WTC11 (cell line): ENCODE results near the gene OMD. TPM values are rescaled to one million over a fixed set of nuclear protein-coding genes. Genes with fewer than 3 reads are reported as not detected.

ENCODE experiments used
- ATAC-seq: fragments of 200-7000 bp; cut with Tn5 transposase; 2 replicates; pipeline ENCODE4 v1.10.0; 2021; ENCODE audit warnings: mild to moderate bottlenecking, moderate library complexity
- CTCF ChIA-PET: fragments of 300-600 bp; sonication (Branson Sonifier 250); formaldehyde crosslinking; loops from one replicate; lab custom pipeline; 2021; ENCODE audit warnings: antibody characterized with exemption; lab: Charles Lee
- POLR2A ChIA-PET: fragments of 350-600 bp; sonication (Branson Sonifier 250); formaldehyde crosslinking; loops from one replicate; lab custom pipeline; 2021; ENCODE audit warnings: antibody characterized with exemption; lab: Charles Lee
- DNase-seq: peaks from one replicate; pipeline ENCODE4 v3.0.0; 2021; ENCODE audit warnings: low spot score
- H3K27ac Mint-ChIP-seq: 2 replicates; pipeline ENCODE4 v1.8.0; 2021; ENCODE audit warnings: mixed read lengths
- H3K27me3 Mint-ChIP-seq: 2 replicates; pipeline ENCODE4 v1.8.0; 2021; ENCODE audit warnings: low read depth, mild to moderate bottlenecking, moderate library complexity, mixed read lengths
- H3K36me3 Mint-ChIP-seq: 2 replicates; pipeline ENCODE4 v1.8.0; 2021; ENCODE audit warnings: mixed read lengths
- H3K4me1 Mint-ChIP-seq: 2 replicates; pipeline ENCODE4 v1.8.0; 2022; ENCODE audit warnings: mixed read lengths
- H3K4me3 Mint-ChIP-seq: 2 replicates; pipeline ENCODE4 v1.8.0; 2021; ENCODE audit warnings: mild to moderate bottlenecking, moderate library complexity, mixed read lengths
- H3K9me3 Mint-ChIP-seq: 2 replicates; pipeline ENCODE4 v1.8.0; 2021; ENCODE audit warnings: mixed read lengths
- ELF4 ChIP-seq: sonication (generic); formaldehyde crosslinking; IDR thresholded peaks from 2 replicates; pipeline ENCODE4 v1.8.1; 2022; ENCODE audit warnings: low read depth, mild to moderate bottlenecking, moderate library complexity, missing genetic modification reagents
- EMX1 ChIP-seq: fragments of 250-450 bp; sonication (Bioruptor Pico); IDR thresholded peaks from 2 replicates; pipeline ENCODE4 v1.8.0; 2021; ENCODE audit warnings: mild to moderate bottlenecking
- GRHL2 ChIP-seq: fragments of 250-450 bp; sonication (Bioruptor Pico); IDR thresholded peaks from 2 replicates; pipeline ENCODE4 v1.8.0; 2022; ENCODE audit warnings: mild to moderate bottlenecking, moderate library complexity; ENCODE audit not compliant: insufficient replicate concordance, severe bottlenecking
- JAZF1 ChIP-seq: fragments of 250-450 bp; sonication (Bioruptor Pico); IDR thresholded peaks from 2 replicates; pipeline ENCODE4 v1.9.0; 2021; ENCODE audit warnings: moderate library complexity, mild to moderate bottlenecking, inconsistent platforms
- JUN ChIP-seq: sonication (generic); formaldehyde crosslinking; IDR thresholded peaks from 2 replicates; pipeline ENCODE4 v1.8.0; 2023; ENCODE audit warnings: mild to moderate bottlenecking, missing genetic modification reagents
- MYBL2 ChIP-seq: sonication (generic); formaldehyde crosslinking; IDR thresholded peaks from 2 replicates; pipeline ENCODE4 v1.8.1; 2023; ENCODE audit warnings: mild to moderate bottlenecking, moderate library complexity, missing genetic modification reagents
- NFATC4 ChIP-seq: fragments of 250-450 bp; sonication (Bioruptor Pico); IDR thresholded peaks from 2 replicates; pipeline ENCODE4 v1.9.0; 2021; ENCODE audit warnings: mild to moderate bottlenecking
- NFE2L1 ChIP-seq: sonication (generic); formaldehyde crosslinking; IDR thresholded peaks from 2 replicates; pipeline ENCODE4 v1.8.1; 2023; ENCODE audit warnings: missing genetic modification reagents
- ZNF121 ChIP-seq: sonication (generic); formaldehyde crosslinking; IDR thresholded peaks from 2 replicates; pipeline ENCODE4 v1.8.0; 2023; ENCODE audit warnings: missing genetic modification reagents
- ZNF138 ChIP-seq: sonication (generic); formaldehyde crosslinking; conservative IDR thresholded peaks from 2 replicates; pipeline ENCODE4 v1.8.1; 2022; ENCODE audit warnings: mild to moderate bottlenecking, moderate library complexity, missing genetic modification reagents
- ZNF416 ChIP-seq: fragments of 250-450 bp; sonication (Bioruptor Pico); IDR thresholded peaks from 2 replicates; pipeline ENCODE4 v1.9.0; 2021; ENCODE audit warnings: mild to moderate bottlenecking, inconsistent platforms
- ZNF423 ChIP-seq: fragments of 250-450 bp; sonication (Bioruptor Pico); IDR thresholded peaks from 2 replicates; pipeline ENCODE4 v2.1.2; 2022; ENCODE audit warnings: mild to moderate bottlenecking, moderate library complexity
- total RNA-seq: library from RNA; stranded (reverse); gene quantifications from 3 replicates; pipeline ENCODE4 v1.2.3, GENCODE V29; 2021
- TF ChIP-seq, protein P1 (sequence below): fragments of 250-450 bp; sonication (Bioruptor Pico); IDR thresholded peaks from 2 replicates; pipeline ENCODE4 v1.9.0; 2021; ENCODE audit warnings: moderate library complexity, mild to moderate bottlenecking, inconsistent platforms, borderline replicate concordance
- TF ChIP-seq, protein P2 (sequence below): fragments of 200-600 bp; IDR thresholded peaks from 2 replicates; pipeline ENCODE4 v1.8.0; 2022; ENCODE audit warnings: antibody characterized with exemption
- TF ChIP-seq, protein P3 (sequence below): sonication (generic); formaldehyde crosslinking; conservative IDR thresholded peaks from 2 replicates; pipeline ENCODE4 v1.8.1; 2022; ENCODE audit warnings: mild to moderate bottlenecking, missing genetic modification reagents
- TF ChIP-seq, protein P4 (sequence below): sonication (generic); formaldehyde crosslinking; IDR thresholded peaks from 2 replicates; pipeline ENCODE4 v1.8.0; 2022; ENCODE audit warnings: mild to moderate bottlenecking, missing genetic modification reagents
- TF ChIP-seq, protein P5 (sequence below): sonication (generic); formaldehyde crosslinking; IDR thresholded peaks from 2 replicates; pipeline ENCODE4 v1.8.1; 2022; ENCODE audit warnings: low read depth, mild to moderate bottlenecking, moderate library complexity, missing genetic modification reagents, borderline replicate concordance
- TF ChIP-seq, protein P6 (sequence below): sonication (generic); formaldehyde crosslinking; IDR thresholded peaks from 2 replicates; pipeline ENCODE4 v1.8.1; 2022; ENCODE audit warnings: low read depth, missing genetic modification reagents, borderline replicate concordance

OMD gene
- total RNA-seq, 1 experiment from 2014 or later = not detected

DNA sequence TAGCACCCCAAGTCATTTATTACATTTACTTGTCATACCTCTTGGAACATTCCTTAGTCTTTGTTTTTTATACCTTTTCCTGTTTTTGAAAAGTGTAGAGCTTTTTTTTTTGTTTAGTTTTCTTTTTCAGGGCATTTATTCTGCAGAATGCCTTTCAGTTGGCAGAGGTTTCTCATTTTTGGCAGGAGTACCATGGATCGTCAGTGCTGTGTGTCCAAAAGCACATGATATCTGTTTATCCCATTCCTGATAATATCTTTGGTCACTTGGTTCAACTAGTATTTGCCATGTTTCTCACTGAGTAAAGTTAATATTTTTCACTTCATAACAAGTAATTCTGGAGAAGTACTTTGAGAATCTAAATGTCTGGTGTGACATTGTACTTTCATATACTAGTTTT is 30.6 kb downstream of the OMD start (continued):
- TF ChIP-seq, protein P1, sequence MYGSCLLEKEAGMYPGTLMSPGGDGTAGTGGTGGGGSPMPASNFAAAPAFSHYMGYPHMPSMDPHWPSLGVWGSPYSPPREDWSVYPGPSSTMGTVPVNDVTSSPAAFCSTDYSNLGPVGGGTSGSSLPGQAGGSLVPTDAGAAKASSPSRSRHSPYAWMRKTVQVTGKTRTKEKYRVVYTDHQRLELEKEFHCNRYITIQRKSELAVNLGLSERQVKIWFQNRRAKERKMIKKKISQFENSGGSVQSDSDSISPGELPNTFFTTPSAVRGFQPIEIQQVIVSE = no peak
- TF ChIP-seq NFE2L1 = no peak

DNA sequence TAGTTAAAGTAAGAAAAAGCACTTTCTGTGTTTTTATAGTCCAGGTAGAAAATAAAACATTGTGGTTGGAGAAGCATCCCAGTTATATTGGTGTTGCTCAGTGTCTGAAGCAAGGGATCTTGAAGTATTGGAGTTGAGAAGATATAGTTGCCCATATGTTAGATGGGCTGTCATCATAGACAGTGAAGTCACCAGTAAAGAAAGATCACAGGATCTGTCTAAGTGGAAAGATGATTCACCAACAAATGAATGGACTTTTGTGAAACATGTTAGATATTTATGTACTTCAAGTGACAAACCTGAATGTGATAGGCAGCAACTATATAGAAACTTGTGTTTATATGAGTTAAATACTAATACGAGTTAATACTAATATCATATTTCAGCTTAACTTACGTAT is 31.6 kb downstream of the OMD start:
- Mint-ChIP-seq H3K36me3 (peaks cover 3% of the 10 kb centered on the region; the same call in 1 of the 2 replicates), H3K4me1 (no peaks in the 10 kb centered on the region), H3K27me3 (no peaks in the 10 kb centered on the region), H3K9me3 (peaks cover 8% of the 10 kb centered on the region), H3K27ac (no peak overlapping the region), H3K4me3 (no peak overlapping the region)
- TF ChIP-seq, protein P2, sequence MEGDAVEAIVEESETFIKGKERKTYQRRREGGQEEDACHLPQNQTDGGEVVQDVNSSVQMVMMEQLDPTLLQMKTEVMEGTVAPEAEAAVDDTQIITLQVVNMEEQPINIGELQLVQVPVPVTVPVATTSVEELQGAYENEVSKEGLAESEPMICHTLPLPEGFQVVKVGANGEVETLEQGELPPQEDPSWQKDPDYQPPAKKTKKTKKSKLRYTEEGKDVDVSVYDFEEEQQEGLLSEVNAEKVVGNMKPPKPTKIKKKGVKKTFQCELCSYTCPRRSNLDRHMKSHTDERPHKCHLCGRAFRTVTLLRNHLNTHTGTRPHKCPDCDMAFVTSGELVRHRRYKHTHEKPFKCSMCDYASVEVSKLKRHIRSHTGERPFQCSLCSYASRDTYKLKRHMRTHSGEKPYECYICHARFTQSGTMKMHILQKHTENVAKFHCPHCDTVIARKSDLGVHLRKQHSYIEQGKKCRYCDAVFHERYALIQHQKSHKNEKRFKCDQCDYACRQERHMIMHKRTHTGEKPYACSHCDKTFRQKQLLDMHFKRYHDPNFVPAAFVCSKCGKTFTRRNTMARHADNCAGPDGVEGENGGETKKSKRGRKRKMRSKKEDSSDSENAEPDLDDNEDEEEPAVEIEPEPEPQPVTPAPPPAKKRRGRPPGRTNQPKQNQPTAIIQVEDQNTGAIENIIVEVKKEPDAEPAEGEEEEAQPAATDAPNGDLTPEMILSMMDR = no peak
- TF ChIP-seq, protein P3, sequence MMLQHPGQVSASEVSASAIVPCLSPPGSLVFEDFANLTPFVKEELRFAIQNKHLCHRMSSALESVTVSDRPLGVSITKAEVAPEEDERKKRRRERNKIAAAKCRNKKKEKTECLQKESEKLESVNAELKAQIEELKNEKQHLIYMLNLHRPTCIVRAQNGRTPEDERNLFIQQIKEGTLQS (CRISPR knock-in tag) = no peak
- TF ChIP-seq, protein P4, sequence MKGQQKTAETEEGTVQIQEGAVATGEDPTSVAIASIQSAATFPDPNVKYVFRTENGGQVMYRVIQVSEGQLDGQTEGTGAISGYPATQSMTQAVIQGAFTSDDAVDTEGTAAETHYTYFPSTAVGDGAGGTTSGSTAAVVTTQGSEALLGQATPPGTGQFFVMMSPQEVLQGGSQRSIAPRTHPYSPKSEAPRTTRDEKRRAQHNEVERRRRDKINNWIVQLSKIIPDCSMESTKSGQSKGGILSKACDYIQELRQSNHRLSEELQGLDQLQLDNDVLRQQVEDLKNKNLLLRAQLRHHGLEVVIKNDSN (CRISPR knock-in tag) = no peak
- TF ChIP-seq, protein P5, sequence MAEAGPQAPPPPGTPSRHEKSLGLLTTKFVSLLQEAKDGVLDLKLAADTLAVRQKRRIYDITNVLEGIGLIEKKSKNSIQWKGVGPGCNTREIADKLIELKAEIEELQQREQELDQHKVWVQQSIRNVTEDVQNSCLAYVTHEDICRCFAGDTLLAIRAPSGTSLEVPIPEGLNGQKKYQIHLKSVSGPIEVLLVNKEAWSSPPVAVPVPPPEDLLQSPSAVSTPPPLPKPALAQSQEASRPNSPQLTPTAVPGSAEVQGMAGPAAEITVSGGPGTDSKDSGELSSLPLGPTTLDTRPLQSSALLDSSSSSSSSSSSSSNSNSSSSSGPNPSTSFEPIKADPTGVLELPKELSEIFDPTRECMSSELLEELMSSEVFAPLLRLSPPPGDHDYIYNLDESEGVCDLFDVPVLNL (CRISPR knock-in tag) = no peak
- no peak for TF ChIP-seq MYBL2
- no peak for TF ChIP-seq ZNF416 (CRISPR knock-in tag)
- no peak for TF ChIP-seq JAZF1
- TF ChIP-seq ZNF138 (CRISPR knock-in tag) = no peak
- no peak for TF ChIP-seq ELF4
- POLR2A ChIA-PET = no interaction called here
- CTCF ChIA-PET = no interaction called here
- ATAC-seq (no peak), DNase-seq (no peak)

DNA sequence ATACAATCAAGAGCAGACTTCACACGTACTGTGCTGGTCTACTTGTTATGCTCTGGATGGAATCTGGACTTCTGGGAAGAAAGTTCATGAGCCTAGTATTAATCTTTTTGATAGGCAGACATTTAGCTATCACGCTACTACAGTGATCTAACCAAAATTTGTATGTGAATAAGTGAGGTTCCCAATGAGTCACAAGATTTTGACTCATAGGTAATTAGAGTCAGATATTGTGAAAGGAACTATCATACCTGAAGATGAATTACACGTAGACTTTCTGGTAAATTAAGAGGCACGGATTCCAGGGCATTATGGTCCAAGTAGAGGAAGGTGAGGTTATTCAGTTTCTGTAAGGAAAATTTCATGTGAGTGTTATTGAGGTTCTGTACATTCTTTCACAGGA is 38.3 kb downstream of the OMD start:
- no peak overlapping the region for H3K27ac Mint-ChIP-seq
- no peak for ATAC-seq
- TF ChIP-seq GRHL2 (CRISPR knock-in tag) = no peak
- TF ChIP-seq, all 79 proteins: peak for 0
- Mint-ChIP-seq H3K9me3 (no peaks in the 10 kb centered on the region), H3K27me3 (no peaks in the 10 kb centered on the region), H3K4me1 (peaks cover 2% of the 10 kb centered on the region), H3K36me3 (no peaks in the 10 kb centered on the region), H3K4me3 (no peak overlapping the region)
- ChIA-PET POLR2A (no interaction called here), CTCF (interaction anchor here (0.6 kb wide), 1 partner anchor 237 kb away, joined by 3 read pairs; no protein-coding TSS in a partner anchor)
- no peak for DNase-seq

DNA sequence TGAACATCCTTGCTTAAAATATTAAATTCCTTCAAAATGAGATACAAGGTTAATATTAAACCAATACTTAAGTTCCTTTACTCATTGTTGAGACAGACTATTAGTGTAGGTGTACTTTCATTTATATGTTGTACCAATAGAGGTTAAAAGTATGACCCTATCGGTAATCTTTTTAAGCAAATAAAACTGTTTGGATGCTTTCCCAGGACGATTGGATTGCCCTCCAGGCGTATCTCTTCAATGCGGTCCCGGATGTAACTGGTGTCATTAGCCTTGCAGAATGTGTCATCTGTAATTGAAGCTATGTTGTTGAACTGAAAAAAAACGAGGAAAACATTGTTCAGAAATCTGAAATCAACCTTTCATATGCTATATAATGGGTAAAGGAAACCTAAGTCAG is 38.8 kb downstream of the OMD start:
- ChIA-PET POLR2A (no interaction called here), CTCF (no interaction called here)
- Mint-ChIP-seq H3K27ac (no peak overlapping the region), H3K4me1 (peaks cover 7% of the 10 kb centered on the region), H3K9me3 (no peaks in the 10 kb centered on the region), H3K4me3 (no peak overlapping the region), H3K27me3 (no peaks in the 10 kb centered on the region), H3K36me3 (no peaks in the 10 kb centered on the region)
- no peak for DNase-seq
- TF ChIP-seq, protein P6, sequence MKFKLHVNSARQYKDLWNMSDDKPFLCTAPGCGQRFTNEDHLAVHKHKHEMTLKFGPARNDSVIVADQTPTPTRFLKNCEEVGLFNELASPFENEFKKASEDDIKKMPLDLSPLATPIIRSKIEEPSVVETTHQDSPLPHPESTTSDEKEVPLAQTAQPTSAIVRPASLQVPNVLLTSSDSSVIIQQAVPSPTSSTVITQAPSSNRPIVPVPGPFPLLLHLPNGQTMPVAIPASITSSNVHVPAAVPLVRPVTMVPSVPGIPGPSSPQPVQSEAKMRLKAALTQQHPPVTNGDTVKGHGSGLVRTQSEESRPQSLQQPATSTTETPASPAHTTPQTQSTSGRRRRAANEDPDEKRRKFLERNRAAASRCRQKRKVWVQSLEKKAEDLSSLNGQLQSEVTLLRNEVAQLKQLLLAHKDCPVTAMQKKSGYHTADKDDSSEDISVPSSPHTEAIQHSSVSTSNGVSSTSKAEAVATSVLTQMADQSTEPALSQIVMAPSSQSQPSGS = no peak
- TF ChIP-seq NFATC4 (CRISPR knock-in tag) (no peak), ZNF121 (CRISPR knock-in tag) (no peak), ZNF423 (no peak), JUN (CRISPR knock-in tag) (no peak), EMX1 (CRISPR knock-in tag) (no peak)
- no peak for ATAC-seq
